Endodermal cell (in vitro differentiated cells): ENCODE measurements around the gene SUPT20HL2. TPM values are rescaled to one million over a fixed set of nuclear protein-coding genes. Genes with fewer than 3 reads are reported as not detected.

Source experiments
- DNase-seq: peaks from one replicate; pipeline ENCODE4 v3.0.0-alpha.2; 2017
- H3K27ac ChIP-seq: 2 replicates; pipeline ENCODE4 v1.5.1; 2013; ENCODE audit warnings: mild to moderate bottlenecking, low read depth, low read length, moderate library complexity
- H3K27me3 ChIP-seq: 2 replicates; pipeline ENCODE4 v1.6.1; 2013; ENCODE audit warnings: mild to moderate bottlenecking, low read length, moderate library complexity; ENCODE audit not compliant: insufficient read depth, control insufficient read depth, poor library complexity, severe bottlenecking
- H3K36me3 ChIP-seq: 2 replicates; pipeline ENCODE4 v1.7.0; 2013; ENCODE audit warnings: mild to moderate bottlenecking, low read length, moderate library complexity; ENCODE audit not compliant: control insufficient read depth, insufficient read depth
- H3K4me1 ChIP-seq: one replicate; pipeline ENCODE4 v1.7.0; 2013; ENCODE audit warnings: low read length; ENCODE audit not compliant: control insufficient read depth, insufficient read depth
- H3K4me3 ChIP-seq: 2 replicates; pipeline ENCODE4 v1.5.1; 2013; ENCODE audit warnings: mild to moderate bottlenecking, low read length, moderate library complexity
- H3K9ac ChIP-seq: 2 replicates; pipeline ENCODE4 v1.6.1; 2013; ENCODE audit warnings: mild to moderate bottlenecking, low read length, moderate library complexity; ENCODE audit not compliant: poor library complexity, severe bottlenecking; ENCODE audit errors: extremely low read depth
- H3K9me3 ChIP-seq: 2 replicates; pipeline ENCODE4 v1.6.1; 2013; ENCODE audit warnings: mild to moderate bottlenecking, low read length, moderate library complexity; ENCODE audit not compliant: control insufficient read depth
- H3K27ac Mint-ChIP-seq: 2 replicates; pipeline ENCODE4 v1.8.0; 2020; ENCODE audit warnings: mixed read lengths
- H3K27me3 Mint-ChIP-seq: 2 replicates; pipeline ENCODE4 v1.8.0; 2021; ENCODE audit warnings: mild to moderate bottlenecking, mixed read lengths; ENCODE audit not compliant: insufficient read depth
- H3K36me3 Mint-ChIP-seq: 2 replicates; pipeline ENCODE4 v1.8.0; 2020; ENCODE audit warnings: low read depth, mixed read lengths
- H3K4me1 Mint-ChIP-seq: 2 replicates; pipeline ENCODE4 v1.8.0; 2020; ENCODE audit warnings: mixed read lengths
- H3K4me3 Mint-ChIP-seq: 2 replicates; pipeline ENCODE4 v1.8.0; 2020; ENCODE audit warnings: mild to moderate bottlenecking, moderate library complexity, mixed read lengths
- H3K9me3 Mint-ChIP-seq: 2 replicates; pipeline ENCODE4 v1.8.0; 2020; ENCODE audit warnings: mild to moderate bottlenecking, mixed read lengths
- WGBS, 2 experiments: methylation state at CpG; one replicate each; pipeline versions ENCODE4 v1.1.5 to v1.1.7; 2013; ENCODE audit warnings: missing lambda C conversion rate in 2 of 2, mixed read lengths in 1 of 2; ENCODE audit not compliant: insufficient coverage in 1 of 2, insufficient read length in 1 of 2; 5-methylcytosine and 5-hydroxymethylcytosine counted together
- total RNA-seq, 2 donors: library from RNA; stranded (reverse); fragmentation: NEBNext Ultra II Directional in 1 of 2; extraction: Animal tissue kit (Norgen Biotek cat#: 25700) in 1 of 2; gene quantifications; 2 replicates in 1 of 2; 3 replicates in 1 of 2; pipeline ENCODE4 v1.2.1, GENCODE V29; 2021
- TF ChIP-seq, protein P1 (sequence below): fragments of 200-600 bp; sonication (generic); conservative IDR thresholded peaks from 2 replicates; pipeline ENCODE4 v1.5.0; 2021; ENCODE audit warnings: antibody characterized with exemption, mild to moderate bottlenecking

The SUPT20HL2 gene
- total RNA-seq, 2 donors from 2014 or later = not detected

DNA sequence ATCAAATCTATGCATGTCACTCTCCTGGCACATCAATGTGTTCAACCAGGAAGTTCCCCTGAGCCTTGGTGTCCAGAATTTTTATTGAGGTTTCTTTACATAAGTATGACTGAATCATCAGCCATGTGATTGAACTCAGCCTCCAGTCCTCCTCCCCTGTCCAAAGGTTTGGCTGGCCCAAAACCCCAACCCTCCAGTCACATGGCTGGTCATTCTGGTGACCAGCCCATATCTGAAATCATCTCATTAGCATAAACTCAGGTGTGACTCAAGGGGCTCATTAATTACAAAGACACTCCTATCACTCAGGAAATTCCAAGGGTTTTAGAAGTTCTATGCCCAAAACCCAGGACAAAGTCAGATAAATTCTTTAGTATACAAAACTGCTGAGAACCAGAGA, 20.6 kb upstream of the SUPT20HL2 start:
- no peaks in the 10 kb centered on the region for H3K27me3 ChIP-seq
- TF ChIP-seq, protein P1, sequence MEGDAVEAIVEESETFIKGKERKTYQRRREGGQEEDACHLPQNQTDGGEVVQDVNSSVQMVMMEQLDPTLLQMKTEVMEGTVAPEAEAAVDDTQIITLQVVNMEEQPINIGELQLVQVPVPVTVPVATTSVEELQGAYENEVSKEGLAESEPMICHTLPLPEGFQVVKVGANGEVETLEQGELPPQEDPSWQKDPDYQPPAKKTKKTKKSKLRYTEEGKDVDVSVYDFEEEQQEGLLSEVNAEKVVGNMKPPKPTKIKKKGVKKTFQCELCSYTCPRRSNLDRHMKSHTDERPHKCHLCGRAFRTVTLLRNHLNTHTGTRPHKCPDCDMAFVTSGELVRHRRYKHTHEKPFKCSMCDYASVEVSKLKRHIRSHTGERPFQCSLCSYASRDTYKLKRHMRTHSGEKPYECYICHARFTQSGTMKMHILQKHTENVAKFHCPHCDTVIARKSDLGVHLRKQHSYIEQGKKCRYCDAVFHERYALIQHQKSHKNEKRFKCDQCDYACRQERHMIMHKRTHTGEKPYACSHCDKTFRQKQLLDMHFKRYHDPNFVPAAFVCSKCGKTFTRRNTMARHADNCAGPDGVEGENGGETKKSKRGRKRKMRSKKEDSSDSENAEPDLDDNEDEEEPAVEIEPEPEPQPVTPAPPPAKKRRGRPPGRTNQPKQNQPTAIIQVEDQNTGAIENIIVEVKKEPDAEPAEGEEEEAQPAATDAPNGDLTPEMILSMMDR = no peak
- Mint-ChIP-seq H3K4me3 (no peak overlapping the region), H3K4me1 (no peaks in the 10 kb centered on the region), H3K27ac (no peak overlapping the region), H3K27me3 (no peaks in the 10 kb centered on the region), H3K36me3 (no peaks in the 10 kb centered on the region), H3K9me3 (peaks cover 8% of the 10 kb centered on the region)
- H3K4me3 ChIP-seq = no peak overlapping the region
- no peaks in the 10 kb centered on the region for H3K4me1 ChIP-seq
- H3K9me3 ChIP-seq = no peaks in the 10 kb centered on the region
- H3K9ac ChIP-seq = no peak overlapping the region
- no peak overlapping the region for H3K27ac ChIP-seq
- no peak for DNase-seq
- H3K36me3 ChIP-seq = no peaks in the 10 kb centered on the region

DNA sequence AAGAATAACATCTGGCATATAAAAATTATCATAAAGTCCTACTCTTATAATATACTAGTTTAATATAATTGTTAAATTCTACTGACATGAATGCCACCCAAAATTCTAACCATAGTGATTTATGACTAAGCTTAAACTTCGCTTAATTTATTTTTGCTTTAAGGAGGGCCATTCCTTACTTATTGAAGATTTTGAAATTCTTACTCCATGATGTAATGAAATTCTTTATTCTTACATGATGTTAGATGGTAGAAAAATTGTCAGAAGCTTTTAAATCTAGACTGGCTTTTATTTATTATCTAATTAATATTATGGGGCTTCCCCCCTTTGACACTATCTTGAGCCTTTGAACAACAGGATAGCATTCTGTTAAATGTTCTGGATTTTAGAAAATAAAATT, 19.5 kb upstream of the SUPT20HL2 start:
- H3K4me3 ChIP-seq = no peak overlapping the region
- WGBS, 2 experiments = 100% methylated on average over 1 of the region's 1 CpG; no CpG with 5 or more reads in 1 of the 2 experiments
- no peaks in the 10 kb centered on the region for H3K27me3 ChIP-seq
- TF ChIP-seq, protein P1 = no peak
- no peak for DNase-seq
- H3K9ac ChIP-seq = no peak overlapping the region
- H3K4me1 ChIP-seq = no peaks in the 10 kb centered on the region
- no peaks in the 10 kb centered on the region for H3K27me3 Mint-ChIP-seq
- no peak overlapping the region for H3K27ac Mint-ChIP-seq
- H3K36me3 Mint-ChIP-seq = no peaks in the 10 kb centered on the region
- no peaks in the 10 kb centered on the region for H3K9me3 ChIP-seq
- H3K4me3 Mint-ChIP-seq = no peak overlapping the region
- no peaks in the 10 kb centered on the region for H3K36me3 ChIP-seq
- no peaks in the 10 kb centered on the region for H3K4me1 Mint-ChIP-seq
- no peak overlapping the region for H3K27ac ChIP-seq
- peaks cover 8% of the 10 kb centered on the region for H3K9me3 Mint-ChIP-seq

DNA sequence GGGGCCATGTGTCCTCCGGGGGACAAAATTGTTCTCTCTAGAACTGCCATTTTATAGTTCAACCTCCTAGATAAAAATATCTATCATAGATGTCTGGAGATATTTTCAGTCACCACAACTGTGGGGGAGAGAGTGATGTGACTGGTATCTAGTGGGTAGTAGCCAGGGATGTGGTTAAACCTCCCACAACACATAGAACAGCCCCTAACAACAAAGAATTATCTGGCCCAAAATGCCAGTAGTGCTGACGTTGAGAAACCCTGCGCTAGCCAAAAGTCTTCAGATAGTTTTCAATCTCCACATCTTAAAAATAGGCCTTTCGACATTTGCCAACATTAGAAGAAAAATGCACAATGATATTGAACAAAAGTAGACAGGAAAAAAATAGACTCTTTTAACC, 19.0 kb upstream of the SUPT20HL2 start:
- WGBS, 2 experiments = 95 to 100% methylated on average over 1 to 3 of the region's 4 CpGs
- Histone ChIP-seq H3K4me1 (no peaks in the 10 kb centered on the region), H3K27me3 (no peaks in the 10 kb centered on the region), H3K4me3 (no peak overlapping the region), H3K36me3 (no peaks in the 10 kb centered on the region), H3K27ac (no peak overlapping the region), H3K9me3 (no peaks in the 10 kb centered on the region), H3K9ac (no peak overlapping the region)
- no peaks in the 10 kb centered on the region for H3K36me3 Mint-ChIP-seq
- DNase-seq = no peak
- H3K9me3 Mint-ChIP-seq = peaks cover 8% of the 10 kb centered on the region
- H3K4me3 Mint-ChIP-seq = no peak overlapping the region
- H3K27ac Mint-ChIP-seq = no peak overlapping the region
- TF ChIP-seq, protein P1 = no peak
- no peaks in the 10 kb centered on the region for H3K4me1 Mint-ChIP-seq
- H3K27me3 Mint-ChIP-seq = no peaks in the 10 kb centered on the region
